ENCODE data around the gene SFXN2.

Gene SFXN2

DNA sequence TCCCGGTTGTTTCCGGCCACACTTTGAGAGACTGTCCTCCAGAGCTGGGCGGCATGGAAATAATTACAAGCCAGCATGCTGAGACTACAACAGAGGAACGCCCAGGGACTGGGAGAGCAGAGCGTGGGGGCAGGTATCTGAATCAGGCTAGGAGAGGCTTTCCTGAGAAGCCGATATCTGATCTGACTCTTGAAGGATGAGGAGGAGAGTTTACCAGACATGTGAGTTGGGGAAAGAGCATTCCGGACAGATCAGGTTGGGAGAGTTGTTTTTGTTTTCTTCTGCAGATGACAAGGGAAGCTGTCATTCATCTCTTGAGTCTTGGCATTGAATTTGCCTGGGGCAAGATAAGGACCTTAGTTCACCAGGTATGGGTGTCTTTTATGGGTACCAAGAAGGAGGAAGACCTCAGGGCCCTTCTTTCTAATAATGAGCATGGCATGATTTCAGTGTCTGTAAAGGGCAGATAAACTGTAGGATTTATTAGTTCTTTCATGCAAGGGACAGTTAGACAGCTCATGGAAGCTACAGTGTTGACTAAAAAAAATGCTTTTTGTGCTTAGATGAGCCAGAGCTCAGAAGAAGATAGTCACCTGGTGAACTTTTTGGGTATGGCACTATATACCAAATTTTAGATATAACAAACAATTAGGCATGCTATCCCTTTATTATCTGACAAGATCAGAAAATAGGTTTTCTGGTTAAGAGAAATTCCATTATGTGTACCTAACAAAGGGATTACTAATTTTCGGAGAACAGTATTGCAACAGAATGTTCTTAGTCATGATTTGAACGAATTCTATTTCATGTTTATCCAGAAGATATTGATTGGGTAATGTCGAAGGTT is 65.5 kb downstream of the SFXN2 start:
- DNase-seq = no peak

- no peak for DNase-seq
Measured at GRCh38 chr10:102780527-102780808, 66.0 kb downstream of the SFXN2 start.

- no peak for DNase-seq
Measured at GRCh38 chr10:102781090-102781920, 66.9 kb downstream of the SFXN2 start.

DNA sequence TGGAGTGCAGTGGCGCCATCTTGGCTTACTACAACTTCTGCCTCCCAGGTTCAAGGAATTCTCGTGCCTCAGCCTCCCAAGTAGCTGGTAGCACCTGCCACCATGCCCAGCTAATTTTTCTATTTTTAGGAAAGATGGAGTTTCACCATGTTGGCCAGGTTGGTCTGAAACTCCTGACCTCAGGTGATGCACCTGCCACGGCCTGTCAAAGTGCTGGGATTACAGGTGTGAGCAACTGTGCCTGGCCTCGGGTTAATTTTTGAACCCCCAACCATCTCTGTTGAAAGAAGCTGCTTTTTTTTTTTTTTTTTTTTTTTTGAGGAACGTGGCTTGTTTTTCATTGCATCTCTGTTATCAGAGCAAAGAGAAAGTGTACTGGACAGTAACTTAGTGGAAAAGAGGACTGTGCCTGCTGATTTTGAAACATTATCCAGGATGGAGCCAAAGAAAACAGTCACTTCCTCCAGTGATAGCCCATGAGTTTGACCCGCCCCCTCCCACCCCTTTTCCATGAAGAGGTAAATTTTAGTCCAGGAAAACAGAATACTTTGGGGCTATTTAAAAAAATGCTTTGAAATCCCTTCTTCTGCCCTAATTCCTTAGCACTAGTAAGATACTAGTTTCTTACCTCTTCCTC is 67.6 kb downstream of the SFXN2 start:
- no peak for DNase-seq

GRCh38 chr10:102782673-102783551 is 68.5 kb downstream of the SFXN2 start:
- DNase-seq = no peak

GRCh38 chr10:102783568-102783967 is 69.1 kb downstream of the SFXN2 start:
- DNase-seq = no peak

- DNase-seq = no peak
Measured at GRCh38 chr10:102785818-102786217, 71.4 kb downstream of the SFXN2 start.

- no peak for DNase-seq
Measured at GRCh38 chr10:102791754-102792395, 77.4 kb downstream of the SFXN2 start.

Data from NCI-H1436 treated with DMSO at 0.1 percent for 48 hours (cell line).